Measurements from ENCODE around the gene TSC22D1.
"Not testable (repeated sequence)": the region's sequence is repeated elsewhere in the genome, so short reads cannot be mapped to it uniquely, and the experiment has no call there.

The TSC22D1 gene

GRCh38 chr13:44575741-44576350, at the start of gene TSC22D1:
Gene TSC22D1 (minus strand): TSS chr13:44576330. CDS start chr13:44576074, 256 bp downstream.
- in situ Hi-C loops (cut with MboI; ENCODE audit: low sequenced_read_pairs): no loop called here

GRCh38 chr13:44622708-44623107, 46.6 kb upstream of the TSC22D1 start:
- in situ Hi-C loops (cut with MboI; ENCODE audit: low sequenced_read_pairs): no loop called here

GRCh38 chr13:44622261-44622660, 46.1 kb upstream of the TSC22D1 start:
- in situ Hi-C loops (cut with MboI; ENCODE audit: low sequenced_read_pairs): no loop called here

GRCh38 chr13:44620057-44620456, 43.9 kb upstream of the TSC22D1 start:
- in situ Hi-C loops (cut with MboI; ENCODE audit: low sequenced_read_pairs): no loop called here

GRCh38 chr13:44619651-44620050, 43.5 kb upstream of the TSC22D1 start:
- in situ Hi-C loops (cut with MboI; ENCODE audit: low sequenced_read_pairs): no loop called here

GRCh38 chr13:44618326-44618725, 42.2 kb upstream of the TSC22D1 start:
- in situ Hi-C loops (cut with MboI; ENCODE audit: low sequenced_read_pairs): no loop called here

GRCh38 chr13:44617648-44618047, 41.5 kb upstream of the TSC22D1 start:
- in situ Hi-C loops (cut with MboI; ENCODE audit: low sequenced_read_pairs): no loop called here

- in situ Hi-C loops (cut with MboI; ENCODE audit: low sequenced_read_pairs): no loop called here
Measured at GRCh38 chr13:44609137-44609536, 33.0 kb upstream of the TSC22D1 start.

- in situ Hi-C loops (cut with MboI; ENCODE audit: low sequenced_read_pairs): no loop called here
Measured at GRCh38 chr13:44605721-44606120, 29.6 kb upstream of the TSC22D1 start.

- in situ Hi-C loops (cut with MboI; ENCODE audit: low sequenced_read_pairs): no loop called here
Measured at GRCh38 chr13:44605275-44605674, 29.1 kb upstream of the TSC22D1 start.

- in situ Hi-C loops (cut with MboI; ENCODE audit: low sequenced_read_pairs): no loop called here
Measured at GRCh38 chr13:44601586-44601985, 25.5 kb upstream of the TSC22D1 start.

GRCh38 chr13:44593861-44594592, 17.9 kb upstream of the TSC22D1 start:
- in situ Hi-C loops (cut with MboI; ENCODE audit: low sequenced_read_pairs): not testable (repeated sequence)

- in situ Hi-C loops (cut with MboI; ENCODE audit: low sequenced_read_pairs): no loop called here
Measured at GRCh38 chr13:44592216-44592847, 16.2 kb upstream of the TSC22D1 start.

GRCh38 chr13:44591316-44591715, 15.2 kb upstream of the TSC22D1 start:
- in situ Hi-C loops (cut with MboI; ENCODE audit: low sequenced_read_pairs): no loop called here

GRCh38 chr13:44583137-44583536, 7.0 kb upstream of the TSC22D1 start:
- in situ Hi-C loops (cut with MboI; ENCODE audit: low sequenced_read_pairs): no loop called here

- in situ Hi-C loops (cut with MboI; ENCODE audit: low sequenced_read_pairs): no loop called here
Measured at GRCh38 chr13:44578067-44578400, 1.9 kb upstream of the TSC22D1 start.

GRCh38 chr13:44577236-44578066, 1.3 kb upstream of the TSC22D1 start:
- in situ Hi-C loops (cut with MboI; ENCODE audit: low sequenced_read_pairs): no loop called here

- in situ Hi-C loops (cut with MboI; ENCODE audit: low sequenced_read_pairs): no loop called here
Measured at GRCh38 chr13:44576351-44577235, 463 bp upstream of the TSC22D1 start.

- in situ Hi-C loops (cut with MboI; ENCODE audit: low sequenced_read_pairs): no loop called here
Measured at GRCh38 chr13:44575035-44575434, 1.1 kb downstream of the TSC22D1 start.

GRCh38 chr13:44574466-44574855, 1.7 kb downstream of the TSC22D1 start:
- in situ Hi-C loops (cut with MboI; ENCODE audit: low sequenced_read_pairs): no loop called here
